Esophagus muscularis mucosa (tissue), 4 donors: ENCODE results near the gene PRSS36. TPM values are rescaled to one million over a fixed set of nuclear protein-coding genes. Genes with fewer than 3 reads are reported as not detected.

Experiments used
- small RNA-seq, 3 donors: library from RNA; depleted of rRNA; stranded (forward); fragments of <200 nt; gene quantifications; one replicate each; pipeline ENCODE3, GENCODE V24; 2016
- total RNA-seq, 4 donors: library from RNA; depleted of rRNA; stranded (reverse); fragments of >200 nt; gene quantifications; one replicate each; pipeline versions ENCODE4 v1.1.0 to v1.2.1, GENCODE V29; 2016

Gene PRSS36
- total RNA-seq, 4 donors from 2014 or later, result 2.7 to 8.4 (median 5.1) TPM

Small RNAs within 50 kb of the gene (small RNA-seq; reads per million reads assigned to genes)
- 0 reads per million in 3 donors for gene AC009088.4
- 0 reads per million in 3 donors for gene NDUFA3P6

Other genes starting within 250 kb of the PRSS36 start
- 10 to 100 TPM; 12.1 to 28.1 (median 17.7) TPM for gene FBXL19, start 226.5 kb downstream of the PRSS36 start, total RNA-seq
- 10 to 100 TPM; 33.0 to 56.5 (median 45.8) TPM for gene ORAI3, start 201.0 kb downstream of the PRSS36 start, total RNA-seq
- 10 to 100 TPM in 2 of 4 donors, 1 to 10 TPM in 2; 7.1 to 25.4 (median 9.9) TPM for gene SETD1A, start 192.3 kb downstream of the PRSS36 start, total RNA-seq
- 10 to 100 TPM; 15.4 to 33.0 (median 17.9) TPM for gene HSD3B7, start 164.9 kb downstream of the PRSS36 start, total RNA-seq
- 1 to 10 TPM in 3 of 4 donors, under 1 TPM in 1; 0.92 to 2.6 (median 1.8) TPM for gene STX1B, start 139.4 kb downstream of the PRSS36 start, total RNA-seq
- 10 to 100 TPM; 36.8 to 54.0 (median 41.0) TPM for gene STX4, start 116.5 kb downstream of the PRSS36 start, total RNA-seq
- gene ZNF668, start 75.8 kb downstream of the PRSS36 start, total RNA-seq, result 10 to 100 TPM in 3 of 4 donors, 1 to 10 TPM in 1; 9.6 to 19.3 (median 10.6) TPM
- 10 to 100 TPM; 11.6 to 17.6 (median 15.5) TPM for gene ZNF646, start 75.6 kb downstream of the PRSS36 start, total RNA-seq
- gene PRSS53, start 61.1 kb downstream of the PRSS36 start, total RNA-seq, result 1 to 10 TPM in 3 of 4 donors, under 1 TPM in 1; 0.83 to 2.3 (median 1.2) TPM
- gene VKORC1, start 55.3 kb downstream of the PRSS36 start, total RNA-seq, result 100 to 1,000 TPM in 2 of 4 donors, 10 to 100 TPM in 2; 81.4 to 122 (median 108) TPM
- gene BCKDK, start 41.7 kb downstream of the PRSS36 start, total RNA-seq, result 10 to 100 TPM; 34.1 to 73.7 (median 51.4) TPM
- 10 to 100 TPM; 61.0 to 83.4 (median 72.6) TPM for gene KAT8, start 32.4 kb downstream of the PRSS36 start, total RNA-seq
- under 1 TPM in 1 of 4 donors, not detected in 3; 0.34 TPM for gene PRSS8, start 14.3 kb downstream of the PRSS36 start, total RNA-seq
- gene FUS, start 30.1 kb upstream of the PRSS36 start, total RNA-seq, result 10 to 100 TPM; 24.0 to 45.1 (median 34.2) TPM
- 10 to 100 TPM; 14.5 to 28.9 (median 22.9) TPM for gene PYCARD, start 52.7 kb upstream of the PRSS36 start, total RNA-seq
- under 1 TPM in 2 of 4 donors, not detected in 2; under 0.01 to 0.84 TPM for gene TRIM72, start 64.1 kb upstream of the PRSS36 start, total RNA-seq
- not detected for gene PYDC1, start 67.1 kb upstream of the PRSS36 start, total RNA-seq
- gene ITGAM, start 109.9 kb upstream of the PRSS36 start, total RNA-seq, result 10 to 100 TPM; 12.2 to 25.2 (median 14.9) TPM
- gene ITGAX, start 205.1 kb upstream of the PRSS36 start, total RNA-seq, result 10 to 100 TPM in 1 of 4 donors, 1 to 10 TPM in 2, under 1 TPM in 1; 0.71 to 11.3 (median 3.4) TPM
- gene ITGAD, start 243.3 kb upstream of the PRSS36 start, total RNA-seq, result under 1 TPM in 1 of 4 donors, not detected in 3; 0.50 TPM